HepG2 (cell line): Measurements from ENCODE around the gene STC2. TPM values are rescaled to one million over a fixed set of nuclear protein-coding genes. Genes with fewer than 3 reads are reported as not detected.

Experiments
- FOXJ3 ChIP-seq: sonication (generic); formaldehyde crosslinking; IDR thresholded peaks from 2 replicates; pipeline ENCODE4 v1.4.0; 2020; ENCODE audit warnings: missing genetic modification reagents, mild to moderate bottlenecking, borderline replicate concordance
- KDM6A ChIP-seq: IDR thresholded peaks from 2 replicates; pipeline ENCODE4 v1.6.1; 2016; ENCODE audit warnings: low read depth
- SAP130 ChIP-seq: IDR thresholded peaks from 2 replicates; pipeline ENCODE4 v1.6.1; 2016; ENCODE audit warnings: low read depth
- TCF12 ChIP-seq, 2 experiments: fragments of 450-650 bp in 1 of 2; sonication (generic) in 1 of 2; formaldehyde crosslinking in 1 of 2; IDR thresholded peaks; 2 replicates each; pipeline versions ENCODE4 v1.6.1 to v1.8.0; 2017 to 2022; ENCODE audit warnings: antibody characterized with exemption in 1 of 2, mild to moderate bottlenecking in 1 of 2, missing genetic modification reagents in 1 of 2, moderate library complexity in 1 of 2
- UBTF ChIP-seq: sonication (generic); formaldehyde crosslinking; IDR thresholded peaks from 2 replicates; pipeline ENCODE4 v1.4.0; 2020; ENCODE audit warnings: mild to moderate bottlenecking, missing genetic modification reagents
- ZNF678 ChIP-seq: sonication (generic); formaldehyde crosslinking; IDR thresholded peaks from 2 replicates; pipeline ENCODE4 v1.4.0; 2020; ENCODE audit warnings: mild to moderate bottlenecking, missing genetic modification reagents
- ZNF747 ChIP-seq: sonication (generic); formaldehyde crosslinking; IDR thresholded peaks from 2 replicates; pipeline ENCODE4 v1.8.1; 2023; ENCODE audit warnings: missing genetic modification reagents, mild to moderate bottlenecking, borderline replicate concordance
- ZNF800 ChIP-seq: sonication (generic); formaldehyde crosslinking; IDR thresholded peaks from 2 replicates; pipeline ENCODE4 v1.4.0; 2020; ENCODE audit warnings: missing genetic modification reagents
- polyA plus RNA-seq, 8 experiments: library from polyadenylated mRNA; depleted of rRNA in 3 of 8; stranded (reverse) in 7 of 8; unstranded in 1 of 8; fragments of >200 nt; fragmentation: Illumina TruSeq in 4 of 8; extraction: Trizol in 4 of 8; gene quantifications; 2 replicates each; pipeline versions ENCODE4 v1.2.1 to v1.2.3, GENCODE V29; 2011 to 2016; ENCODE audit warnings: low read depth in 4 of 8, missing spikeins in 1 of 8, mixed read lengths in 1 of 8; ENCODE audit not compliant: insufficient read depth in 1 of 8
- total RNA-seq, 5 experiments: library from RNA; depleted of rRNA; stranded (reverse); fragments of >200 nt; fragmentation: Illumina TruSeq; extraction: Trizol; gene quantifications; 2 replicates each; pipeline ENCODE4 v1.2.3, GENCODE V29; 2016; ENCODE audit warnings: low read depth in 1 of 5
- TF ChIP-seq, protein P1 (sequence below), 2 experiments: fragments of 450-650 bp in 1 of 2; sonication (generic) in 1 of 2; formaldehyde crosslinking in 1 of 2; IDR thresholded peaks; 2 replicates each; pipeline versions ENCODE4 v1.6.1 to v1.8.0; 2016 to 2022; ENCODE audit warnings: antibody characterized with exemption in 1 of 2, mild to moderate bottlenecking in 1 of 2, missing genetic modification reagents in 1 of 2

Gene STC2
- total and polyA plus RNA-seq, 2 of the 13 experiments (the other 11 are each of a cell fraction or from before 2014, with no cell fraction given), result 27.1 to 69.2 TPM

DNA sequence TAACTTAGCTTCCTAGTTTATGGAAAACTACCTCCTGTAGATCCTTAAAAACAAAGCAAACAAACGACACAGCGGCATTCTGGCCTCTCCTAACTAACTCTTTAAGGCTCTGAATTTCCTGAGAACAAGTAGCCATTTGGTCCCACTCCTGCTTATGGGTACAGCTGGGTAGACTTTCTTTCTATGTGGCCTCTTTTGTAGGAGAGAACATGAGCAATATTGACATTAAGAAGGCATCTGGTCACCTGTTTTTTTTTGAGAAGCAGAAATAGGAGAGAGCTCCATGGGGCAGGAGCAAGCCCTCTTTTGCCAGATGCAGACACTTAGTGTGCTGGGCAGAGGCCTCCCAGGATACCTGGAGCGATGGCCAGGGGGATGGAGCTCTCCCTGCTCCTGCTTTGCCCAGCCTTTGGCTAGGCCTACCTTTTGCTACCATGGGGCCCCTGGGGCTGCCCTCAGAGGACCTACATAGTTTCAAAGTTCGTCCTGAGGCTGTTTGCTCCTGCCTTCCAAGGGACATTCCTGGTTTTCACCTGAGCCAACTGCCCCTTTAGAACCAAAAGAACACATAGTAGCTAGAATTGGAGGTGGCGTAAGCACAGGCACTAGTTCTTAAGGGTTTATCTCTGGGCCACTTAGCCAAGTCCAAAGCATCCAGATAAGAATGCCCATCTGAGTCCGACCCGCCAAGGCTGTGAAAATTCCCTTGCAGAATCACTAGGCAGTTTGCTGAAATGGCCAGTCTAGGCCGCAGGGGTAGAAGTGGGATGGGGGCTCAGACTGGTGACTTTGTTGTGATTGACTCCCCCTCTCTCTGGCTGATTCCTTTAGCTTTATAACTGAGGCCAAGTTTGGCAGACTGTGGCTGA is 2.4 kb upstream of the STC2 start (continued):
- TF ChIP-seq, protein P1, sequence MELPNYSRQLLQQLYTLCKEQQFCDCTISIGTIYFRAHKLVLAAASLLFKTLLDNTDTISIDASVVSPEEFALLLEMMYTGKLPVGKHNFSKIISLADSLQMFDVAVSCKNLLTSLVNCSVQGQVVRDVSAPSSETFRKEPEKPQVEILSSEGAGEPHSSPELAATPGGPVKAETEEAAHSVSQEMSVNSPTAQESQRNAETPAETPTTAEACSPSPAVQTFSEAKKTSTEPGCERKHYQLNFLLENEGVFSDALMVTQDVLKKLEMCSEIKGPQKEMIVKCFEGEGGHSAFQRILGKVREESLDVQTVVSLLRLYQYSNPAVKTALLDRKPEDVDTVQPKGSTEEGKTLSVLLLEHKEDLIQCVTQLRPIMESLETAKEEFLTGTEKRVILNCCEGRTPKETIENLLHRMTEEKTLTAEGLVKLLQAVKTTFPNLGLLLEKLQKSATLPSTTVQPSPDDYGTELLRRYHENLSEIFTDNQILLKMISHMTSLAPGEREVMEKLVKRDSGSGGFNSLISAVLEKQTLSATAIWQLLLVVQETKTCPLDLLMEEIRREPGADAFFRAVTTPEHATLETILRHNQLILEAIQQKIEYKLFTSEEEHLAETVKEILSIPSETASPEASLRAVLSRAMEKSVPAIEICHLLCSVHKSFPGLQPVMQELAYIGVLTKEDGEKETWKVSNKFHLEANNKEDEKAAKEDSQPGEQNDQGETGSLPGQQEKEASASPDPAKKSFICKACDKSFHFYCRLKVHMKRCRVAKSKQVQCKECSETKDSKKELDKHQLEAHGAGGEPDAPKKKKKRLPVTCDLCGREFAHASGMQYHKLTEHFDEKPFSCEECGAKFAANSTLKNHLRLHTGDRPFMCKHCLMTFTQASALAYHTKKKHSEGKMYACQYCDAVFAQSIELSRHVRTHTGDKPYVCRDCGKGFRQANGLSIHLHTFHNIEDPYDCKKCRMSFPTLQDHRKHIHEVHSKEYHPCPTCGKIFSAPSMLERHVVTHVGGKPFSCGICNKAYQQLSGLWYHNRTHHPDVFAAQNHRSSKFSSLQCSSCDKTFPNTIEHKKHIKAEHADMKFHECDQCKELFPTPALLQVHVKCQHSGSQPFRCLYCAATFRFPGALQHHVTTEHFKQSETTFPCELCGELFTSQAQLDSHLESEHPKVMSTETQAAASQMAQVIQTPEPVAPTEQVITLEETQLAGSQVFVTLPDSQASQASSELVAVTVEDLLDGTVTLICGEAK (IDR thresholded peaks at IDR 0.05), result no peak
- TF ChIP-seq, protein P1 (CRISPR knock-in tag; IDR thresholded peaks at IDR 0.05), result peak; percentile 79; the same call in 1 of the 2 replicates
- no peak for TF ChIP-seq TCF12 (IDR thresholded peaks at IDR 0.05)
- TF ChIP-seq TCF12 (CRISPR knock-in tag; IDR thresholded peaks at IDR 0.05), result no peak
- peak; percentile 61 for TF ChIP-seq SAP130
- peak; percentile 15 for TF ChIP-seq UBTF (CRISPR knock-in tag)
- peak; percentile 83 for TF ChIP-seq KDM6A (CRISPR knock-in tag)
- TF ChIP-seq ZNF747 (CRISPR knock-in tag), result no peak
- peak; percentile 42; the same call in 1 of the 2 replicates for TF ChIP-seq ZNF800 (CRISPR knock-in tag)
- no peak for TF ChIP-seq ZNF678 (CRISPR knock-in tag)
- peak; percentile 71 for TF ChIP-seq FOXJ3 (CRISPR knock-in tag)
